ENCODE data around the gene PPP1R9B.

PPP1R9B gene

DNA sequence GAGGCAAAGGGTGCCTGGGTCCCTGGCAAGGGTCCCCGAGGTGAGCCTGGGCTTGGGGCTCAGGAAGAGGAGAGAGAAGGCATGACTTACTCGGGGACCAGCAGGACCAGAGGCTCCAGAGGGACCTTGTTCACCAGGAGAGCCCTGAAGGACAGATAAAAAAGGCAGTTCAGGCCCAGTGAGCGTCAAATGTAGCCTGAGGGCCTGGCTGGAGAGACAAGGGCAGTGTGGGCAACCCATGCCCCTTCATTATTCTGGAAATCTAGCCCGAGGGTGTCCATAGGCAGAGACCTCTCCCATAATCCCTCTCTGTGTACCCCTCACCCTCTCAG lies 36.9 kb upstream of the PPP1R9B start:
- TF ChIP-seq, protein P1, sequence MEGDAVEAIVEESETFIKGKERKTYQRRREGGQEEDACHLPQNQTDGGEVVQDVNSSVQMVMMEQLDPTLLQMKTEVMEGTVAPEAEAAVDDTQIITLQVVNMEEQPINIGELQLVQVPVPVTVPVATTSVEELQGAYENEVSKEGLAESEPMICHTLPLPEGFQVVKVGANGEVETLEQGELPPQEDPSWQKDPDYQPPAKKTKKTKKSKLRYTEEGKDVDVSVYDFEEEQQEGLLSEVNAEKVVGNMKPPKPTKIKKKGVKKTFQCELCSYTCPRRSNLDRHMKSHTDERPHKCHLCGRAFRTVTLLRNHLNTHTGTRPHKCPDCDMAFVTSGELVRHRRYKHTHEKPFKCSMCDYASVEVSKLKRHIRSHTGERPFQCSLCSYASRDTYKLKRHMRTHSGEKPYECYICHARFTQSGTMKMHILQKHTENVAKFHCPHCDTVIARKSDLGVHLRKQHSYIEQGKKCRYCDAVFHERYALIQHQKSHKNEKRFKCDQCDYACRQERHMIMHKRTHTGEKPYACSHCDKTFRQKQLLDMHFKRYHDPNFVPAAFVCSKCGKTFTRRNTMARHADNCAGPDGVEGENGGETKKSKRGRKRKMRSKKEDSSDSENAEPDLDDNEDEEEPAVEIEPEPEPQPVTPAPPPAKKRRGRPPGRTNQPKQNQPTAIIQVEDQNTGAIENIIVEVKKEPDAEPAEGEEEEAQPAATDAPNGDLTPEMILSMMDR (IDR thresholded peaks at IDR 0.05; ENCODE audit: insufficient read depth, low read depth, low read length, missing control alignments) = no peak
- H3K4me3 ChIP-seq (ENCODE audit: low read depth, low read length) = no peak overlapping the region

DNA sequence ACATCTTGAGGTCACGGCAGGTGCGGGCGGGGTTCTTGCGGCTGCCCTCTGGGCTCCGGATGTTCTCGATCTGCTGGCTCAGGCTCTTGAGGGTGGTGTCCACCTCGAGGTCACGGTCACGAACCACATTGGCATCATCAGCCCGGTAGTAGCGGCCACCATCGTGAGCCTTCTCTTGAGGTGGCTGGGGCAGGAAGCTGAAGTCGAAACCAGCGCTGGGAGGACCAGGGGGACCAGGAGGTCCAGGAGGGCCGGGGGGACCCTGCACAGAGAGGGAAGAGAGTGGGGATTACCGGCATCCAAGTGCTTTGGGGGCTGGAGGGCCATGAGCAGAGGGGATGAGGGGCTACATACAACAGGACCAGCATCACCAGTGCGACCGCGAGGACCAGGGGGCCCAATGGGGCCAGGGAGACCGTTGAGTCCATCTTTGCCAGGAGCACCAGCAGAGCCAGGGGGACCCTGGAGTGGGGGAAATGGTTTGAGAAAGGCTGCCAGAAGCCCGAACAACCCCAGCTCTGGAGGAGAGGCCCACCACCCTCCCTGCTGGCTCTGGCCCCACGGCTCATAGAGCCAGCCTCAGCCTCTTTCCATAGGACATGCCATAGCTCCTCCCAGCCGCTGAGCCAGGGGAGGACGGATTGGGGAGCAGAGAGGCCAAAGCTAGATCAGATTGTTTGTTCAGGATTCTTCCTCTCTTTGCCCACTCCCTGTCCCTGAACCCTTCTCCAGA lies 36.4 kb upstream of the PPP1R9B start:
- TF ChIP-seq, protein P1 (IDR thresholded peaks at IDR 0.05; ENCODE audit: insufficient read depth, low read depth, low read length, missing control alignments) = no peak
- H3K4me3 ChIP-seq (ENCODE audit: low read depth, low read length) = no peak overlapping the region
- no peak for DNase-seq (ENCODE audit: low read depth)

More for the DNA sequence above, 36.9 kb upstream of the PPP1R9B start:
- no peak for DNase-seq (ENCODE audit: low read depth)

DNA sequence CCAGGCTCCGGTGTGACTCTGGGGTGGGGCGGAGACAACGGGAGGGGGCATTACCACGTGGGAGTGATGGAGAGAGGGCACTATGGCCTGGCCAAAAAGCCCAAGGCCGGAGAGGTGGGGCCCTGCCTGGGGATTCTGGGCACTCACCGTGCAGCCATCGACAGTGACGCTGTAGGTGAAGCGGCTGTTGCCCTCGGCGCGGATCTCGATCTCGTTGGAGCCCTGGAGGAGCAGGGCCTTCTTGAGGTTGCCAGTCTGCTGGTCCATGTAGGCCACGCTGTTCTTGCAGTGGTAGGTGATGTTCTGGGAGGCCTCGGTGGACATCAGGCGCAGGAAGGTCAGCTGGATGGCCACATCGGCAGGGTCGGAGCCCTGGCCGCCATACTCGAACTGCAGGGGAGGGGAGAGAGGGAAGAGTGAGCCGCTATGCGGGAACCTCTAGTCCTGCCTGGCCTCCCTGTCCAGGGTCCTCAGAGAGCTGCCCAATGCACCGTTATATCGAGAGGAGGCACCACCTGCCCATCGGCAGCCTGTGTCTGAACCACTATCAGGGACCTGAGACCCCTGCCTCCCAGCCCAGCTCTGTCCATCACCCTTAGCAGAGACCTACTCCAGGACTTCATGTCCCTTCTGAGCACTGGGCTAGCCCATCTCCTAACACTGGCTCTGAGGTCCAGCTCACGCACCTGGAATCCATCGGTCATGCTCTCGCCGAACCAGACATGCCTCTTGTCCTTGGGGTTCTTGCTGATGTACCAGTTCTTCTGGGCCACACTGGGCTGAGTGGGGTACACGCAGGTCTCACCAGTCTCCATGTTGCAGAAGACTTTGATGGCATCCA lies 35.4 kb upstream of the PPP1R9B start:
- TF ChIP-seq, protein P1 (IDR thresholded peaks at IDR 0.05; ENCODE audit: insufficient read depth, low read depth, low read length, missing control alignments) = no peak
- no peak overlapping the region for H3K4me3 ChIP-seq (ENCODE audit: low read depth, low read length)
- DNase-seq (ENCODE audit: low read depth) = no peak

DNA sequence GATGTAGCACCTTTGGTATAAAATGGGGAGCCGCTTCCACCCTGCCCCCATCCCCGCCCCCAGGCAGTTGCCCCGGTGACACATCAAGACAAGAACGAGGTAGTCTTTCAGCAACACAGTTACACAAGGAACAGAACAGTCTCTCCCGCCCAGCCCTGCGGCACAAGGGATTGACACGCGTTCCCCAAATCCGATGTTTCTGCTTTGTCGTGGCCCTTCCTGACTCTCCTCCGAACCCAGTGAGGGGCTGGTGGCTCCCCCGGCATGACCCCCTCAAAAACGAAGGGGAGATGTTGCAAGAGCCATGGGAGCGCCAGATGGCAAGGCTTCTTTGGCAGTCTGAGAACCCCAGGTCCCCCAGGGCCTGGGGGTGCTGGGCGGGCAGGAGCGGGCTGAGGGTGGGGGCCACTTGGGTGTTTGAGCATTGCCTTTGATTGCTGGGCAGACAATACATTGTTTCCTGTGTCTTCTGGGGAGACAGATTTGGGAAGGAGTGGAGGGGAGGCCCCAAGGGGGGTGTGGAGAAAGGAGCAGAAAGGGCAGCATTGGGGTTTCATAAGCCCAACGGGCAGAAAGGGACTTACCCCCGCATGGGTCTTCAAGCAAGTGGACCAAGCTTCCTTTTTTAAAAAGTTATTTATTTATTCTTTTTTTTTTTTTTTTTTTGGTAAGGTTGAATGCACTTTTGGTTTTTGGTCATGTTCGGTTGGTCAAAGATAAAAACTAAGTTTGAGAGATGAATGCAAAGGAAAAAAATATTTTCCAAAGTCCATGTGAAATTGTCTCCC lies 34.3 kb upstream of the PPP1R9B start:
- no peak for DNase-seq (ENCODE audit: low read depth)
- TF ChIP-seq, protein P1 (IDR thresholded peaks at IDR 0.05; ENCODE audit: insufficient read depth, low read depth, low read length, missing control alignments) = no peak
- H3K4me3 ChIP-seq (ENCODE audit: low read depth, low read length) = no peak overlapping the region

DNA sequence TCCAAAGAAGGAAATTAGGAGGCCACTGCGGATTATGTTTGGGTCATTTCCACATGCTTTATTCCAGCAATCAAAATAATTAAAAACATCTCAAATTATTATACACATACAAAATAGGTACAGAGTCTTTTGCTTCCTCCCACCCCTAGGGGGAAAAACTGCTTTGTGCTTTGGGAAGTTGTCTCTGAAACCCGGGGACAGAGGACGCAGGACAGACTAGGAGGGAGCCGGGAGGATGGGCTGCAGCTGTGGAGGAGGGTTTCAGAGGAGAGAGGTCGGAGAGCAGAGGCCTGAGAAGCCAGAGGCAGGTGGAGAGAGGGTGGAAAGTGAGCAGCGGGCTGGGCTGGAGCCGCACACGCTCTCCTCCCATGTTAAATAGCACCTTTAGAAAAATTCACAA lies 33.6 kb upstream of the PPP1R9B start:
- DNase-seq (ENCODE audit: low read depth) = no peak
- TF ChIP-seq, protein P1 (IDR thresholded peaks at IDR 0.05; ENCODE audit: insufficient read depth, low read depth, low read length, missing control alignments) = no peak
- no peak overlapping the region for H3K4me3 ChIP-seq (ENCODE audit: low read depth, low read length)

DNA sequence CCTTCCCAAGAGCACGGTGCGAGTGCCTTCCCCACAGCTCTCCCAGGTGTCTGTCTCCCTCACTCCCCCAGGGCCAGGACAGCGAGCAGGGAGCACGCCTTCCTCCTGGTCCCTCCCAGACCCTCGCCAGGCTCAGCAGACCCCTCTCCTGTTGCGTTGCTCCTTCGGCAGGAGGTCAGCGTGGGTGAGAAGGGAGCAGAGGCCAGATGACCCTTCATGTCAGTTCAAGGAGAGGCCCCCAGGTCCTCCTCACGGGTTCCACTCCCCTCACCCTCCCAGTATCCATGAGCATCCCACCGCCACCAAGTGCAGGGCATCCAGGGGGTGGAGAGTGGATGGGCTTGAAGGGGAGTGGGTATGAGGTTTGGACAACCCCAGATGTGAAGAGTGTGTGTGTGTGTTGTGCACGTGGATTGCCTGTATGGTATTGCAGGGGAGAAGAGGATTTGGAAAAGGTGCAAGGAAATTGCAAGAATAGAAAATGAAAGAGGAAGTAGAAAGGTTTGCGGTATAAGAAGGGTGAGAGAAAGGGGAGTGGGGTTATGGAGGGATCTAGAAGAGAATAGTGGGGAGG lies 33.0 kb upstream of the PPP1R9B start:
- DNase-seq (ENCODE audit: low read depth) = no peak
- no peak overlapping the region for H3K4me3 ChIP-seq (ENCODE audit: low read depth, low read length)
- TF ChIP-seq, protein P1 (IDR thresholded peaks at IDR 0.05; ENCODE audit: insufficient read depth, low read depth, low read length, missing control alignments) = no peak

Measured in GM12865 (cell line).